GM18870 (cell line): ENCODE data around the gene ACVRL1.

ENCODE experiments used
- ATAC-seq: cut with Tn5 transposase; IDR thresholded peaks from one replicate; pipeline ENCODE4 v1.9.1; 2021; ENCODE audit warnings: moderate library complexity; ENCODE audit not compliant: unreplicated experiment

ACVRL1 gene

DNA sequence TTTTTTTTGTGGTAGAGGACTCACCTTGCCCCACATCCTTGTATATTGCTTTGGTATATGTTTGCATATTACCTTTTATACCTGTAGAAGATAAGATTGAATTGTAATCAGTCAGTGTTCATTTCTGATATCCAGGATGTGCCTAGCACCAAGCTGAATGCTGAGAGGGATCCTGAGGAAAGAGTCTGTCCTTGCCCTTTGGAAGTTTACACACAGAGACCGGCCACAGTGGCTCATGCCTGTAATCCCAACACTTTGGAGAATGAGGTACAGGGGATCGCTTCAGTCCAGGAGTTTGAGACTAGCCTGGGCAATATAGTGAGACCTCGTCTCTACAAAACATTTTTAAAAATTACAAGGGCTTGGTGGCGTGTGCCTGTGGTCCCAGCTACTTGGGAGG is 52.6 kb downstream of the ACVRL1 start:
- no peak for ATAC-seq

DNA sequence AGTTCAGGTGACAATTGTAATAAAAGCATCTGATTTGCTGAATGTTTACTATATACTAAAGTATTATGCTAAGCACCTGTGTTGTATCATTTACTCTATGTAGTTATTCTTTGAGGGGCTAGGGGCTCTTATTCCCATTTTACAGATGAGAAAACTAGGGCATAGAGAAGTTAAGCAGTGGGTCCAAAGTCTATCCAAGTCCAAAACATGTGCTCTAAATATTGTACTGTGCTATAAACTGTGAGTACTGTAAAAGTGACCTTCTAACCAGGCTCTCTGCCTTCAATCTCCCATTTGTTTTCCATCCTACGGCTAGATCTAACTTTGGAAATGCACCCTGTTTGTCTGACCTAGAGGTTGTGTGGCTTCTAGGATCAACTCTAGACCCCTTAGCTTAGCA is 53.2 kb downstream of the ACVRL1 start:
- no peak for ATAC-seq

- ATAC-seq: no peak
These were observed 53.6 kb downstream of the ACVRL1 start for GRCh38 chr12:51960890-51961289.

DNA sequence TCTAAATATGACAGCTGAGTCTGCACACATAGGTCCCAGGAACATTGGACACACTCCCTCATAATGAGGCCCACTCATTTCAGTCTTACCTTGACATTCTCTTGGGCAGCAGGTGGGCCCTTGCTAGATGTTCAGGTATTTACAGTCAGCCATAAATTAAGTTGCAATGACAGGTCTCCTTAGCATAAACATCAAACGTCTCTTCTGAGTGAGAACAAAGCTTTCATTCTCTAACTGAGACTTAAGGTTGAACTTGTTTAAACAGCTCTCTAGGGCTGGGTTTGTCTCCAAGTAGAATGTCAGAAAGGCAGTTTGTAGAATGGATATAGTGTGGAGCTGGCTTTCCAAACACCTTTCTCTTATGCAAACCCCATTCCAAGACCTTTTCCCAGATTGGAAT is 54.5 kb downstream of the ACVRL1 start:
- no peak for ATAC-seq

DNA sequence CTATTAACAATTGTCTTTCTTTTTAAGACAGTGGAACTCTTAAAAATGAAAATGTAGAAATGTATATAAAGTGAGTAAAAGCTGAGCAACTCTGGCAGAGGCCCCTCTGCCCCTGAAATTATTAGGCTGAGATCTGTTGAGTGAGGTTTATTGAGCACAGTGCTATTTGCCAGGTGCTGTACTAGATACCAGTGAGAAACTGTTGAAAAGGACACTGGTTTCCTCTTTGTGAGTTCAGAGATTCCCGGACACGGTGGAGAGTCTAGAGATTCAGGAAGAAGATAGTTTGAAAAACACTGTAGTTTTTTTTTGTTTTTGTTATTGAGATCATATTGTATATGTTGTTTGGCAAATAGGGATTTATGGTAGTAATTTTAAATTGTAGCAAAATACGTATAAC is 55.4 kb downstream of the ACVRL1 start:
- ATAC-seq: no peak

DNA sequence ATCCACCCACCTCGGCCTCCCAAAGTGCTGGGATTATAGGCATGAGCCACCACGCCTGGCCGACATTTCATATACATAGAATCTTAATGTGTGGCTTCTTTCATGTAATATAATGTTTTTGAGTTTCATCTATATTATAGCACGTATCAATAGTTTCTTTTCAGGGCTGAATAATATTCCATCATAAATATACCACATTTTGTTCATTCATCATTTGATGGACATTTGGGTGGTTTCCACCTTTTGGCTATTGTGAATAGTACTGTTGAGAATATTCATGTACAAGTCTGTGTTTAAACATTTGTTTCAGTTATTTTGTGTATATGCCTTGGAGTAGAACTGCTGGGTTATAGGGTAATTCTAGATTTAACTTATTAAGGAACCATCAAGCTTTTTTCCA is 56.2 kb downstream of the ACVRL1 start:
- ATAC-seq: no peak

GRCh38 chr12:51969643-51970042 is 62.3 kb downstream of the ACVRL1 start:
- ATAC-seq: no peak

DNA sequence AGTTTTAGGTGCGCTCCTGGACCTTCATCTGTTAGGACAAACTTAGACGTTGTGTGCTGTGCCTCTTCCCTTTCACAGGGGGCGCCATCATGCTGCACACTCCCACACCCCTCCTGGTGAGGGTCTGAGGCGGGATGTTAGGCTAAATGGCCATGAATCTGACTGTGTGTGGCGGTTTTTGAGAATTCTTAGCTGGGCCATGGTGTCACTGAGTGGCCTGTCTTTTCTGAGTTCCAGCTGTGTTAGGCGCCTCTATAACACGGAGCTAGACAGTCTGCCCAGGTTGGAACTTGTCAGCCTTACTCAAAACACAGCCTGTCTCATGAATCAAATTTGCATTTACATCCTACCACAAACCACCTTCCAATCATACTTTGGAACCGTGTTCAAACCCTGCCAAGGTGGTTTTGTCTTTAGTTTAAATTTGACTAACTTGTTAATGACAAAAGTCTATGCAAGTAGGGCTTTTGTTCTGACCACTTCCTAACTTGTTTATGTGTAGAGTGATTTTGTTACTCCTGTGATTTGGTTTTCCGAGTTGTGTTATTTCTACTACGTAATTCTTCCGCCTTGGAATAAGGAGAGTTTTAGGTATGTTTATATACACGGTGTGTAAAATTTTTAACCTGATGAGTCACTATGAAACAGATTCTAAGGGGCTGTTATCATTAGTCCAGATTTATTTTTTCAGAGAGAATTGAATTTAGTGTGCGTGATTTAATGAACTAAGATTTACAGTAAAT is 63.8 kb downstream of the ACVRL1 start:
- ATAC-seq: peak; percentile 94

GRCh38 chr12:51971679-51972421 is 64.5 kb downstream of the ACVRL1 start:
- ATAC-seq: peak; percentile 39

- no peak for ATAC-seq
These were observed 65.1 kb downstream of the ACVRL1 start for GRCh38 chr12:51972422-51972812.

DNA sequence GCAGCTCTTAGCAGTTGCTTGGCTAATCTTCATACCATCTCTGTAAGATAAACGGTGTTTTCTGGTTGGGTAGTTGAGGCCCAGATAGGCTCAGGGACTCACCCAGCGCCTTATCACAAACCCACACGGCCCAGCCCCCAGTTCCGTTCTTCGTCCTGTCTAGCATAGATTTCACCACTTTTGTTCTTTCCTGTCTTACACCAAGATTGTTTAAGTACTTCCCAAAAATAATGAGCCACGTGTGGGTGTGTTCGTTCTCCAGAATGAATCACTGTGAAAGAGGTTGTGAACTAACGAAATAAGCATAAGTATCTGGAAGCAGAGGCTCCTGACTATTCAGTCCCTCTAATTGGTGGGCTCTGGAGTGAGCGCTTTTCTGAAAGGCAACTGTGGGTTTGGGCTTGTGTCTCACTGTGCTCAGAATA is 65.6 kb downstream of the ACVRL1 start:
- ATAC-seq: no peak
